HepG2 (cell line): ENCODE results near the gene SLC22A14. TPM values are rescaled to one million over a fixed set of nuclear protein-coding genes. Genes with fewer than 3 reads are reported as not detected.

Source experiments
- ATF3 ChIP-seq: sonication (generic); formaldehyde crosslinking; IDR thresholded peaks from 2 replicates; pipeline ENCODE4 v1.4.0; 2020; ENCODE audit warnings: missing genetic modification reagents
- HNRNPLL ChIP-seq: fragments of 200-400 bp; formaldehyde crosslinking; IDR thresholded peaks from 2 replicates; pipeline ENCODE4 v1.6.1; 2017; ENCODE audit warnings: mild to moderate bottlenecking, low read depth, low read length; ENCODE audit not compliant: poor library complexity, severe bottlenecking
- JUN ChIP-seq: sonication (generic); formaldehyde crosslinking; IDR thresholded peaks from 2 replicates; pipeline ENCODE4 v1.4.0; 2020; ENCODE audit warnings: mild to moderate bottlenecking, missing genetic modification reagents
- SUZ12 ChIP-seq: fragments of 150-350 bp; IDR thresholded peaks from 2 replicates; pipeline ENCODE4 v1.6.1; 2014; ENCODE audit warnings: low read depth, low read length
- TCF12 ChIP-seq, 2 experiments: fragments of 450-650 bp in 1 of 2; sonication (generic) in 1 of 2; formaldehyde crosslinking in 1 of 2; IDR thresholded peaks; 2 replicates each; pipeline versions ENCODE4 v1.6.1 to v1.8.0; 2017 to 2022; ENCODE audit warnings: antibody characterized with exemption in 1 of 2, mild to moderate bottlenecking in 1 of 2, missing genetic modification reagents in 1 of 2, moderate library complexity in 1 of 2
- ZNF260 ChIP-seq: sonication (generic); formaldehyde crosslinking; IDR thresholded peaks from 2 replicates; pipeline ENCODE4 v1.4.0; 2020; ENCODE audit warnings: missing genetic modification reagents, low read depth, mild to moderate bottlenecking, borderline replicate concordance
- ZNF274 ChIP-seq: sonication (generic); formaldehyde crosslinking; IDR thresholded peaks from 2 replicates; pipeline ENCODE4 v1.5.1; 2020; ENCODE audit warnings: mild to moderate bottlenecking, missing genetic modification reagents
- ZNF335 ChIP-seq: sonication (generic); formaldehyde crosslinking; IDR thresholded peaks from 2 replicates; pipeline ENCODE4 v1.4.0; 2020; ENCODE audit warnings: missing genetic modification reagents
- ZNF407 ChIP-seq: sonication (generic); formaldehyde crosslinking; IDR thresholded peaks from one replicate; pipeline ENCODE4 v1.5.1; 2020; ENCODE audit warnings: mild to moderate bottlenecking, missing genetic modification reagents; ENCODE audit errors: not compliant biosample characterization
- ZNF598 ChIP-seq: sonication (generic); formaldehyde crosslinking; IDR thresholded peaks from 2 replicates; pipeline ENCODE4 v1.5.1; 2020; ENCODE audit warnings: mild to moderate bottlenecking, missing genetic modification reagents, borderline replicate concordance
- ZNF614 ChIP-seq: IDR thresholded peaks from 2 replicates; pipeline ENCODE4 v1.6.1; 2018; ENCODE audit warnings: missing biosample characterization, missing genetic modification reagents, inconsistent platforms, borderline replicate concordance
- ZNF710 ChIP-seq: sonication (generic); formaldehyde crosslinking; IDR thresholded peaks from 2 replicates; pipeline ENCODE4 v1.5.0; 2020; ENCODE audit warnings: mild to moderate bottlenecking, missing genetic modification reagents, borderline replicate concordance
- ZZZ3 ChIP-seq: sonication (generic); formaldehyde crosslinking; IDR thresholded peaks from 2 replicates; pipeline ENCODE4 v1.4.0; 2020; ENCODE audit warnings: missing genetic modification reagents, mild to moderate bottlenecking, borderline replicate concordance
- polyA plus RNA-seq, 8 experiments: library from polyadenylated mRNA; depleted of rRNA in 3 of 8; stranded (reverse) in 7 of 8; unstranded in 1 of 8; fragments of >200 nt; fragmentation: Illumina TruSeq in 4 of 8; extraction: Trizol in 4 of 8; gene quantifications; 2 replicates each; pipeline versions ENCODE4 v1.2.1 to v1.2.3, GENCODE V29; 2011 to 2016; ENCODE audit warnings: low read depth in 4 of 8, missing spikeins in 1 of 8, mixed read lengths in 1 of 8; ENCODE audit not compliant: insufficient read depth in 1 of 8
- total RNA-seq, 5 experiments: library from RNA; depleted of rRNA; stranded (reverse); fragments of >200 nt; fragmentation: Illumina TruSeq; extraction: Trizol; gene quantifications; 2 replicates each; pipeline ENCODE4 v1.2.3, GENCODE V29; 2016; ENCODE audit warnings: low read depth in 1 of 5

Gene SLC22A14
- total and polyA plus RNA-seq, 2 of the 13 experiments (the other 11 are each of a cell fraction or from before 2014, with no cell fraction given), result 0.03 TPM; not detected in 1

DNA sequence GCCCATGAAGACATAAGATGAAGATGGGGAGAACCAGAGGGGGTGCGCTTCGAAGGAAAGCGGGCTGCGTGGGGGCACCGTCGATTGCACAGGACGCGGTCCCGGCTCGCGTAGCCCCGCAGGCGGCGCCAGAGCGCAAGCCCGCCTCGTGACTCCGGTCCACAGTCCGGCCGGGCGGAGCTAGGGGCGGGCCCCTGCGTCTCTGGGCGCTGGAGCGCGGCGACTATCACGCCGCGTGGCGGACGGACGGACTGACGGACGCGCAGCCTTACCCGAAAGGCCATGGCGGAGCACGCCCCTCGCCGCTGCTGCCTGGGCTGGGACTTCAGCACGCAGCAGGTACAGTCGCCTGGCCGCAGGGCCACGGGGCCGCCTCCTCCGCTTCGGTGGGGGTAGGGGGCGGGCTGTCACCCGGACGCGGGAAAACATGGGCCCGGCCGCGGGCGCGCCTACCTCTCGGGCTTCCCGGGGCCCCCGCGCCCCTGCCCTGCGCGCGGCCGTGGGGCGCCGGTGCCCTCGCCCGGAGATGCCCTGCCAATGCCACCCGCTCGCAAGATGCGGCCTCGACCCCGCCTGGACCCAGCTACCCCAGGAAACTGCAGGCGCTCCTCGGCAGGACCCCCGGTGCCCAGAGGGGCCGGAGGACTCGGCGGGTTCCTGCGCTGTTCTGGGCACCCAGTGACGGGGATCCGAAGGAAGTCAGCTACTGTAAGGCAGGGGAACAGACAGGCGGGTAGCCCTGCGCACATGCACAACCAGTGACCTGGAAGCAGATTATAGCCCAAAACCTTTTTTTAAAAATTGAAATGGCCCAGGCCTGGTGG is 64.7 kb downstream of the SLC22A14 start, which contains the start of gene XYLB (continued):
- TF ChIP-seq ZNF407 (CRISPR knock-in tag) (peak; percentile 76), ZNF274 (CRISPR knock-in tag) (peak; percentile 99), ZNF710 (CRISPR knock-in tag) (peak; percentile 71; the same call in 1 of the 2 replicates), ZNF335 (CRISPR knock-in tag) (peak; percentile 46; the same call in 1 of the 2 replicates), ATF3 (CRISPR knock-in tag) (peak; percentile 72), JUN (CRISPR knock-in tag) (0 out of 2 replicates have a peak, but pooled peaks have one; percentile 38), TCF12 (IDR thresholded peaks at IDR 0.05) (no peak), TCF12 (CRISPR knock-in tag; IDR thresholded peaks at IDR 0.05) (peak; percentile 75; the same call in 1 of the 2 replicates), ZNF614 (CRISPR knock-in tag) (0 out of 2 replicates have a peak, but pooled peaks have one; percentile 82), ZZZ3 (CRISPR knock-in tag) (peak; percentile 91), HNRNPLL (peak; percentile 75), SUZ12 (no peak), ZNF260 (CRISPR knock-in tag) (no peak), ZNF598 (CRISPR knock-in tag) (peak; percentile 88; the same call in 1 of the 2 replicates)
